Anterior cingulate cortex (tissue), 58 donors: ENCODE measurements around the gene PTPA.

Experiments used
- DNase-seq, 58 donors: peaks; one replicate each; lab custom pipeline; 2025; lab: John Stamatoyannopoulos, UW

PTPA gene

GRCh38 chr9:129080601-129081387 is 30.4 kb upstream of the PTPA start, which contains the start of gene DOLPP1:
TSS of gene DOLPP1 (plus strand) at chr9:129081111. CDS start at chr9:129081132, 21 bp downstream.
- DNase-seq, result peak; percentile 89 to 100 (median 98)

GRCh38 chr9:129081388-129081904 is 29.8 kb upstream of the PTPA start:
- DNase-seq, result peak in 4 of 58 donors; percentile 41 to 66 (median 50)

GRCh38 chr9:129084087-129084486 is 27.1 kb upstream of the PTPA start:
- no peak for DNase-seq

- DNase-seq, result no peak
Observed at GRCh38 chr9:129089246-129089645, 22.0 kb upstream of the PTPA start.

- DNase-seq, result no peak
Observed at GRCh38 chr9:129093602-129094386, 17.4 kb upstream of the PTPA start.

- DNase-seq, result no peak
Observed at GRCh38 chr9:129094387-129095169, 16.6 kb upstream of the PTPA start.

- no peak for DNase-seq
Observed at GRCh38 chr9:129095170-129095667, 16.0 kb upstream of the PTPA start.

- DNase-seq, result no peak
Observed at GRCh38 chr9:129095908-129096307, 15.3 kb upstream of the PTPA start.

- no peak for DNase-seq
Observed at GRCh38 chr9:129097671-129098306, 13.4 kb upstream of the PTPA start.

GRCh38 chr9:129098328-129098727 is 12.9 kb upstream of the PTPA start:
- no peak for DNase-seq

- no peak for DNase-seq
Observed at GRCh38 chr9:129100383-129101169, 10.6 kb upstream of the PTPA start.

- DNase-seq, result no peak
Observed at GRCh38 chr9:129101279-129101678, 9.9 kb upstream of the PTPA start.

GRCh38 chr9:129102095-129102525 is 9.1 kb upstream of the PTPA start:
- DNase-seq, result no peak

GRCh38 chr9:129102791-129103594 is 8.2 kb upstream of the PTPA start:
- DNase-seq, result peak in 26 of 58 donors; percentile 5 to 55 (median 20)

- no peak for DNase-seq
Observed at GRCh38 chr9:129103595-129103965, 7.6 kb upstream of the PTPA start.

GRCh38 chr9:129104051-129104450 is 7.2 kb upstream of the PTPA start:
- DNase-seq, result no peak

- DNase-seq, result no peak
Observed at GRCh38 chr9:129105857-129106694, 5.1 kb upstream of the PTPA start.
